Measurements from ENCODE around the gene ADISSP. TPM values are rescaled to one million over a fixed set of nuclear protein-coding genes. Genes with fewer than 3 reads are reported as not detected.

The ADISSP gene
- total and polyA plus RNA-seq, 9 of the 15 experiments (the other 6 are each of a cell fraction or from before 2014, with no cell fraction given): 1.4 to 70.6 (median 23.4) TPM

DNA sequence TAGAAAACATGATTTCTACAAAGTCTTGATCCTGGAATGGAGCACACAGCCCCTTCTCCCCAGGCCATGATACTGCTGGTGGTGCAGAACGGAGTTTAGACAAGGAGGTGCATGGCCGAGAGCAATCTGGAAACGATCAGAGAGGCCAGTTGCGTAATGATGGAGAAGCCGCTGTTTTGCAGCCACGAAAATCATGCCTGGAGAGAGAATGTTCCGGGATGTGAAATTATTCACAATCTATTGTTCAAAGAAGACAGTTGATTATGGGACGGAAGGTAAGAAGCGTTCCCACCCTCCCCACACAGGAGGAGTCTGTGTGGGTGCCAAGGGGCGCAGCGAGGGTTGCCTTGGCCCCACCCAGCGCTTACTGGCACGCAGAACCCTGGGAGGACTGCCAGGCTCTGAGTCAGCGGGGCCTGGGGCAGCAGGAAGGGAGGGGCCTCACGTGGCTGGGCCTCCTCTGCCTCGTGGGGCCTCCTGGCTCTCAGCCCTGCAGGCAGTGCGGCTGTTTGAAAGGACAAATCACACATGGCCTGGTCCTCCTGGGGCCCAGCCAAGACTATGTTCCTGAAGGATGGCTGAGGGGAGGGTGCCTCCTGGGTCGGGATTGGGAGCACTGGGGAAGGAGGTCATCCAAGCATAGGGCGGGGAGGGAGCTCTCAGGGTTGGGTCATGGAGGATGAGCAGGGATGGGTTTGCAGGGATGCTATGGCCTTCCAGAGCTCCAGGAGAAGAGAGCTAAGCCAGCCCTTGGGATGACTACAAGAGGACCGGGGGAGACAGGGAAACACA lies 44.1 kb upstream of the ADISSP start (continued):
- no peak for TF ChIP-seq ARID3A (IDR thresholded peaks at IDR 0.05; ENCODE audit: borderline replicate concordance, low read depth, low read length)
- TF ChIP-seq ZNF668 (CRISPR knock-in tag; IDR thresholded peaks at IDR 0.05): no peak
- TF ChIP-seq PCBP2 (IDR thresholded peaks at IDR 0.05; ENCODE audit: low read depth, low read length, poor library complexity, severe bottlenecking): no peak
- no peak for TF ChIP-seq ZNF75A (CRISPR knock-in tag; IDR thresholded peaks at IDR 0.05)
- TF ChIP-seq ZNF324 (CRISPR knock-in tag; IDR thresholded peaks at IDR 0.05): no peak
- TF ChIP-seq ZNF146 (CRISPR knock-in tag; IDR thresholded peaks at IDR 0.05; ENCODE audit: unreplicated experiment): no peak
- TF ChIP-seq ELF2 (CRISPR knock-in tag; IDR thresholded peaks at IDR 0.05): no peak
- TF ChIP-seq GTF2F1 (IDR thresholded peaks at IDR 0.05; ENCODE audit: low read depth, low read length): no peak
- TF ChIP-seq SIN3B (IDR thresholded peaks at IDR 0.05; ENCODE audit: low read depth): no peak
- TF ChIP-seq PKNOX1 (IDR thresholded peaks at IDR 0.05): no peak
- no peak for TF ChIP-seq KLF13 (tag; IDR thresholded peaks at IDR 0.05; ENCODE audit: borderline replicate concordance, low read depth)
- TF ChIP-seq THRAP3 (IDR thresholded peaks at IDR 0.05; ENCODE audit: borderline replicate concordance): no peak
- no peak for TF ChIP-seq SMARCC2 (IDR thresholded peaks at IDR 0.05; ENCODE audit: low read depth)
- TF ChIP-seq ZSCAN29 (IDR thresholded peaks at IDR 0.05): no peak
- TF ChIP-seq SAFB (IDR thresholded peaks at IDR 0.05; ENCODE audit: borderline replicate concordance, low read depth, low read length): no peak
- no peak for TF ChIP-seq ZNF140 (CRISPR knock-in tag; IDR thresholded peaks at IDR 0.05)
- TF ChIP-seq MBD2 (IDR thresholded peaks at IDR 0.05; ENCODE audit: borderline replicate concordance, low read depth): no peak
- TF ChIP-seq, protein P1, sequence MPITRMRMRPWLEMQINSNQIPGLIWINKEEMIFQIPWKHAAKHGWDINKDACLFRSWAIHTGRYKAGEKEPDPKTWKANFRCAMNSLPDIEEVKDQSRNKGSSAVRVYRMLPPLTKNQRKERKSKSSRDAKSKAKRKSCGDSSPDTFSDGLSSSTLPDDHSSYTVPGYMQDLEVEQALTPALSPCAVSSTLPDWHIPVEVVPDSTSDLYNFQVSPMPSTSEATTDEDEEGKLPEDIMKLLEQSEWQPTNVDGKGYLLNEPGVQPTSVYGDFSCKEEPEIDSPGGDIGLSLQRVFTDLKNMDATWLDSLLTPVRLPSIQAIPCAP (CRISPR knock-in tag; IDR thresholded peaks at IDR 0.05; ENCODE audit: borderline replicate concordance): no peak
- TF ChIP-seq ZNF12 (CRISPR knock-in tag; IDR thresholded peaks at IDR 0.05): no peak
- no peak for TF ChIP-seq POLR2AphosphoS5 (IDR thresholded peaks at IDR 0.05; ENCODE audit: control insufficient read depth, insufficient read depth, low read depth, low read length)
- TF ChIP-seq, protein P2, sequence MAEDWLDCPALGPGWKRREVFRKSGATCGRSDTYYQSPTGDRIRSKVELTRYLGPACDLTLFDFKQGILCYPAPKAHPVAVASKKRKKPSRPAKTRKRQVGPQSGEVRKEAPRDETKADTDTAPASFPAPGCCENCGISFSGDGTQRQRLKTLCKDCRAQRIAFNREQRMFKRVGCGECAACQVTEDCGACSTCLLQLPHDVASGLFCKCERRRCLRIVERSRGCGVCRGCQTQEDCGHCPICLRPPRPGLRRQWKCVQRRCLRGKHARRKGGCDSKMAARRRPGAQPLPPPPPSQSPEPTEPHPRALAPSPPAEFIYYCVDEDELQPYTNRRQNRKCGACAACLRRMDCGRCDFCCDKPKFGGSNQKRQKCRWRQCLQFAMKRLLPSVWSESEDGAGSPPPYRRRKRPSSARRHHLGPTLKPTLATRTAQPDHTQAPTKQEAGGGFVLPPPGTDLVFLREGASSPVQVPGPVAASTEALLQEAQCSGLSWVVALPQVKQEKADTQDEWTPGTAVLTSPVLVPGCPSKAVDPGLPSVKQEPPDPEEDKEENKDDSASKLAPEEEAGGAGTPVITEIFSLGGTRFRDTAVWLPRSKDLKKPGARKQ (CRISPR knock-in tag; IDR thresholded peaks at IDR 0.05): no peak
- no peak for TF ChIP-seq EHMT2 (IDR thresholded peaks at IDR 0.05)
- no peak for TF ChIP-seq ZNF316 (IDR thresholded peaks at IDR 0.05)

All from K562 (cell line).